Mesodermal cell (in vitro differentiated cells): ENCODE measurements around the gene MAPK8.
A peak's percentile ranks its signal among the peaks of the same experiment; 100 is the strongest.
"Not testable (repeated sequence)": the region's sequence is repeated elsewhere in the genome, so short reads cannot be mapped to it uniquely, and the experiment has no call there.

Experiments
- H3K27ac ChIP-seq: 2 replicates; pipeline ENCODE4 v1.7.0; 2013; ENCODE audit warnings: mild to moderate bottlenecking, low read depth, low read length, moderate library complexity; ENCODE audit not compliant: severe bottlenecking
- H3K36me3 ChIP-seq: 2 replicates; pipeline ENCODE4 v1.7.1; 2013; ENCODE audit warnings: mild to moderate bottlenecking, low read length, moderate library complexity; ENCODE audit not compliant: control insufficient read depth, insufficient read depth
- H3K4me1 ChIP-seq: one replicate; pipeline ENCODE4 v1.7.1; 2013; ENCODE audit warnings: mild to moderate bottlenecking, low read length; ENCODE audit not compliant: insufficient read depth, control insufficient read depth, poor library complexity, severe bottlenecking
- H3K4me3 ChIP-seq: 2 replicates; pipeline ENCODE4 v1.7.0; 2013; ENCODE audit warnings: low read length, control low read depth, mild to moderate bottlenecking; ENCODE audit not compliant: insufficient read depth, poor library complexity, severe bottlenecking; ENCODE audit errors: extremely low read depth
- H3K9me3 ChIP-seq: 2 replicates; pipeline ENCODE4 v1.7.1; 2013; ENCODE audit warnings: mild to moderate bottlenecking, low read length, moderate library complexity; ENCODE audit not compliant: control insufficient read depth
- WGBS, 2 experiments: methylation state at CpG; one replicate each; pipeline ENCODE4 v1.1.5; 2013; ENCODE audit warnings: missing lambda C conversion rate in 2 of 2; ENCODE audit not compliant: insufficient coverage in 2 of 2; 5-methylcytosine and 5-hydroxymethylcytosine counted together

MAPK8 gene

GRCh38 chr10:48414778-48415177 is 108.3 kb downstream of the MAPK8 start:
- Histone ChIP-seq H3K4me3 (no peak overlapping the region), H3K4me1 (peaks cover 3% of the 10 kb centered on the region), H3K27ac (no peak overlapping the region), H3K9me3 (peaks cover 6% of the 10 kb centered on the region), H3K36me3 (peaks cover 36% of the 10 kb centered on the region)
- WGBS, 2 experiments, result no CpG with 5 or more reads among the region's 1 CpG

DNA sequence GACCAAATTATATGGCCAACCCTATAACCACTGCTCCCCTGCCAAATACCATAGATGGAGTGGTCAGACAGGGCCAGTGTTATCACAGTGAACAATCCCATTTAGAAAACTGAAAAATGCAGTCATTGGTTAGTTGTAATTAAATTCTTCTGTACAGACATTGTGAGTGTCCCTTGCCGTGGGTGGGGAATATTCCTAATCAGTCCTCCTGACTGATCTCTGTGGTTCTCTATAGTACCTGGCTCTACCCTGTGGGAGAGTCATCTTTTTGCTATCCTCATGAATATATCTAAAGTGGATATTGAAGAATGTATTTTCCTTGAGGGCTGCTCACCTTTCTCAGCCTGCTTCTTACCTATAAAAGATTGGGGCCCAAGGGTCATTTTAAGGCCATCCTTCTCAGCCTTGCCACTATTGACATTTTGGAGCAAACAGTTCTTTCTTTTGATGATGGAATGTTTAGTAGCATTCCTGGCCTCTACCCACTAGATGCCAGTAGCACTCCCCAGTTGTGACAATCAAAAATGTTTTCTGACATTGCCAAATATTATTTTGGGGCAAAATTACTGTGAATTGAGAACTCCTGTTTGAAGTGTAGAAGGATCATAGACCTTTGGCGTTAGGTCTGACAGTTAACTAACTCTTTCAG is 110.2 kb downstream of the MAPK8 start:
- Histone ChIP-seq H3K4me3 (no peak overlapping the region), H3K4me1 (peaks cover 3% of the 10 kb centered on the region), H3K9me3 (peaks cover 6% of the 10 kb centered on the region), H3K36me3 (peaks cover 28% of the 10 kb centered on the region), H3K27ac (no peak overlapping the region)
- WGBS, 2 experiments, result no CpG with 5 or more reads among the region's 2 CpGs

GRCh38 chr10:48417374-48417773 is 110.9 kb downstream of the MAPK8 start:
- Histone ChIP-seq H3K4me3 (no peak overlapping the region), H3K4me1 (peaks cover 3% of the 10 kb centered on the region), H3K27ac (no peak overlapping the region), H3K9me3 (peaks cover 6% of the 10 kb centered on the region), H3K36me3 (peaks cover 22% of the 10 kb centered on the region)
- 89% methylated on average over 1 of the region's 1 CpG; no CpG with 5 or more reads in 1 of the 2 experiments for WGBS, 2 experiments

DNA sequence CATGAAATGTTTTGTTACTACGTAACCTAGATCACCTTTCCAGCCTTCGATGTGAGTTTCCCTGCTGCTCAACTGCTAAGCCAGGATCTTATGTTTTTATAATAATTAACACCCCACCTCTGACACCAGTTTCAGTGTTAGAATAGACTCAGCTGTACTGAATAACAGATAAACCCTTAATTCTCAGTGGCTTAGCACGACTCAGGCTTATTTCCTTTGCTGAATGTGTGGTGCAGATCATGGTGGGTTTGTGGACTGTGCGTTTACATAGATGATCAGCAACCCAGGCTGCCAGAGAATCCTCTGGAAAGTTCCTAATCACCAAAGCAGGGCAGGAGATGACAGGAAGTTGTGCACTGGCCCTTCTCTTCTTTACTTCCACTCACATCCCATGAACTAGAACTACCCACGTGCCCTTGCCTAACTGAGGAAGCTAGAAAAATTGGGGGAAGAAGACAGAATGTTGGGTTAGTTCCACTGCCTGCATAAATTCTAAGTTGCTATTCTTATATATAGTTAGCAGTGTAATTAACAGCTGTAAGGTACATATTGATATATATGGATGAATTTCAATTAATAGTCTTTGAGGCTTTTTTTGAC is 111.8 kb downstream of the MAPK8 start:
- Histone ChIP-seq H3K36me3 (peaks cover 14% of the 10 kb centered on the region), H3K9me3 (no peaks in the 10 kb centered on the region), H3K4me1 (peaks cover 3% of the 10 kb centered on the region), H3K27ac (peak overlapping the region; percentile 37), H3K4me3 (no peak overlapping the region)
- 85% methylated on average over 2 of the region's 5 CpGs; no CpG with 5 or more reads in 1 of the 2 experiments for WGBS, 2 experiments

DNA sequence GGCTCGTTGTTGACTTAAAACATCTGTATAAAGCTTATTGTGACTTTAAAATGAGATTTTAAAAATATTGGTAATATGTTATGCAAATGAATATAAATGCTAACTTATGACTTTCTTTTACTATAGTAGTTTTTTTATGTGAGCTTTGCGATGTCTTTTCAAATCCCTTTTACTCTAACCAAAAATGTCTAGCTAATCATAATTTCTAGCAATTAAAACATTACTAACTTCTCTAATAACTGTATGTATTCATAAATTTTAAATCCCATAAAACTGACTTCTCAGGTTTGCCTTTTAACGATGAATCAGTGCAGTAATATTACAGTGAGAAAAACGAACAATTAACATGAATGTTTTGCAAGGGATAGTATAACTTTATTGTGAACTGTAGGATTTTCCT is 113.2 kb downstream of the MAPK8 start:
- 90% methylated on average over 2 of the region's 4 CpGs; no CpG with 5 or more reads in 1 of the 2 experiments for WGBS, 2 experiments
- H3K27ac ChIP-seq, result no peak overlapping the region

DNA sequence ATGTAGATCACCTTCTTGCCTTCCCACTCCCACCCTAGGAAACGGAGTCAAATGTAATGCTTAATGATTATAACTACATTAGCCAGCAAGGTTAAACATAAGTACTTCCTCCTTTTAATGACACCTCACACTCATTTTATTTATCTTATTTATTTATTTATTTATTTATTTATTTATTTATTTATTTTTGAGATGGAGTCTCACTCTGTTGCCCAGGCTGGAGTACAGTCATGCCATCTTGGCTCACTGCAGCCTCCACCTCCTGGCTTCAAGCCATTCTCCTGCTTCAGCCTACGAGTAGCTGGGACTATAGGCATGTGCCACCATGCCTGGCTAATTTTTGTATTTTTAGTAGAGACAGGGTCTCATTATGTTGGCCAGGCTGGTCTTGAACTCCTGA is 115.4 kb downstream of the MAPK8 start:
- H3K4me1 ChIP-seq, H3K27ac ChIP-seq: not testable (repeated sequence)
- WGBS, 2 experiments, result no CpG with 5 or more reads among the region's 2 CpGs

More for the DNA sequence above, 113.2 kb downstream of the MAPK8 start:
- Histone ChIP-seq H3K36me3 (peaks cover 12% of the 10 kb centered on the region), H3K4me3 (no peak overlapping the region), H3K4me1 (peaks cover 3% of the 10 kb centered on the region), H3K9me3 (no peaks in the 10 kb centered on the region)

DNA sequence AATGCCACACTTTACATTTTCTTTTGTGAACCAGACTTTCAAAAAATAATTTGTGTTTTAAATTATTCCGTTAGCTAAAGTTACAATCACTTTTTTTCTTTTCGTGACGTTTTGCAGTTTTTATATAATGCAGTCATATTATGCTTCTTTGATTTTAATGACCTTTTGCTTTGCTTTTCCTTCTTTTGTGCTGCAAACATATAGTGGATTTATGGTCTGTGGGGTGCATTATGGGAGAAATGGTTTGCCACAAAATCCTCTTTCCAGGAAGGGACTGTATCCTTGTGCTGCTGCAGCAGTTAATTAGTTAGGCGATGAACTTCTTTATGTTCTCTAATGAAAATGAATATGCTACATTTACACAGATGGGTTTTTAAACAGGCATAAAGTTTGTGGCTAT is 117.4 kb downstream of the MAPK8 start:
- H3K4me3 ChIP-seq, result no peak overlapping the region
- no peaks in the 10 kb centered on the region for H3K4me1 ChIP-seq
- H3K36me3 ChIP-seq, result peaks cover 16% of the 10 kb centered on the region
- no peaks in the 10 kb centered on the region for H3K9me3 ChIP-seq
- H3K27ac ChIP-seq, result no peak overlapping the region
- WGBS, 2 experiments, result 100% methylated on average over 1 of the region's 4 CpGs; no CpG with 5 or more reads in 1 of the 2 experiments

More for the DNA sequence above, 115.4 kb downstream of the MAPK8 start:
- H3K9me3 ChIP-seq, H3K4me3 ChIP-seq: not testable (repeated sequence)
- peaks cover 12% of the 10 kb centered on the region for H3K36me3 ChIP-seq

GRCh38 chr10:48428896-48429295 is 122.4 kb downstream of the MAPK8 start:
- Histone ChIP-seq H3K4me1 (no peaks in the 10 kb centered on the region), H3K27ac (no peak overlapping the region), H3K36me3 (peaks cover 9% of the 10 kb centered on the region), H3K4me3 (no peak overlapping the region), H3K9me3 (no peaks in the 10 kb centered on the region)
- WGBS, 2 experiments, result 100% methylated on average over 1 to 2 of the region's 3 CpGs

GRCh38 chr10:48429309-48429708 is 122.8 kb downstream of the MAPK8 start:
- no peaks in the 10 kb centered on the region for H3K9me3 ChIP-seq
- H3K4me3 ChIP-seq, result no peak overlapping the region
- H3K4me1 ChIP-seq, result no peaks in the 10 kb centered on the region
- H3K36me3 ChIP-seq, result peaks cover 9% of the 10 kb centered on the region
- no peak overlapping the region for H3K27ac ChIP-seq
- 100% methylated on average over 1 of the region's 1 CpG; no CpG with 5 or more reads in 1 of the 2 experiments for whole genome bisulfite sequencing, 2 experiments

GRCh38 chr10:48430402-48430993 is 124.0 kb downstream of the MAPK8 start:
- Histone ChIP-seq H3K27ac (no peak overlapping the region), H3K4me1 (no peaks in the 10 kb centered on the region), H3K4me3 (no peak overlapping the region), H3K9me3 (no peaks in the 10 kb centered on the region), H3K36me3 (peaks cover 16% of the 10 kb centered on the region)
- WGBS, 2 experiments, result 100% methylated on average over 2 of the region's 4 CpGs; no CpG with 5 or more reads in 1 of the 2 experiments

DNA sequence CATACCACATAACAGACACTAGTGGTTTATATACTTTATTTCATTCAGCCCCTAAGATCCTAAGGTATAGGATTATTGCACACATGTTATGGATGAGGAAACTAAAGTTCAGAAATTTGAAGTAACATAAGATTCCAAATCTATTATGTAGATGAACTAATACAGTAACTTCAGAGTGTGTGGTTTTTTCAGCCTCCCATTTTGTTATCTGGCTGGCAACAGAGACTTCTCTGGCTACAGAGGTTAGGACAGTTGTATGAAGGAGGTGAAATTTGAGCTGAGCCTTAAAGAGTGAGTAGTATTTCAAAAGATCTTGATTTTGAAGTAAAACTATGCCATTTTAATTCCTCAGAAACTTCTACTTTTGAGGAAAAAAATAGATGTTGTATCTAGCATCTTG is 125.4 kb downstream of the MAPK8 start:
- Histone ChIP-seq H3K4me1 (no peaks in the 10 kb centered on the region), H3K36me3 (peaks cover 19% of the 10 kb centered on the region), H3K4me3 (no peak overlapping the region), H3K27ac (no peak overlapping the region), H3K9me3 (no peaks in the 10 kb centered on the region)
